ENCODE results near the gene PROM1.

GRCh38 chr4:16016536-16016935, 67.3 kb downstream of the PROM1 start:
- TF ChIP-seq CTCF (IDR thresholded peaks at IDR 0.05; ENCODE audit: low read length) = no peak
- TF ChIP-seq EZH2 (IDR thresholded peaks at IDR 0.05; ENCODE audit: borderline replicate concordance, low read length) = no peak

Measured in OCI-LY1 (cell line).